Stimulated activated CD4-positive, alpha-beta T cell treated with anti-CD3 and anti-CD28 coated beads, TNF-alpha, amount 100 ng/mL, for 1 hour (primary cell): ENCODE measurements around the gene SMG9.

Experiments
- DNase-seq, 3 donors: peaks; one replicate each; pipeline ENCODE4 v3.0.0-alpha.2; 2020; ENCODE audit warnings: low read depth in 3 of 3, low spot score in 1 of 3

Gene SMG9

DNA sequence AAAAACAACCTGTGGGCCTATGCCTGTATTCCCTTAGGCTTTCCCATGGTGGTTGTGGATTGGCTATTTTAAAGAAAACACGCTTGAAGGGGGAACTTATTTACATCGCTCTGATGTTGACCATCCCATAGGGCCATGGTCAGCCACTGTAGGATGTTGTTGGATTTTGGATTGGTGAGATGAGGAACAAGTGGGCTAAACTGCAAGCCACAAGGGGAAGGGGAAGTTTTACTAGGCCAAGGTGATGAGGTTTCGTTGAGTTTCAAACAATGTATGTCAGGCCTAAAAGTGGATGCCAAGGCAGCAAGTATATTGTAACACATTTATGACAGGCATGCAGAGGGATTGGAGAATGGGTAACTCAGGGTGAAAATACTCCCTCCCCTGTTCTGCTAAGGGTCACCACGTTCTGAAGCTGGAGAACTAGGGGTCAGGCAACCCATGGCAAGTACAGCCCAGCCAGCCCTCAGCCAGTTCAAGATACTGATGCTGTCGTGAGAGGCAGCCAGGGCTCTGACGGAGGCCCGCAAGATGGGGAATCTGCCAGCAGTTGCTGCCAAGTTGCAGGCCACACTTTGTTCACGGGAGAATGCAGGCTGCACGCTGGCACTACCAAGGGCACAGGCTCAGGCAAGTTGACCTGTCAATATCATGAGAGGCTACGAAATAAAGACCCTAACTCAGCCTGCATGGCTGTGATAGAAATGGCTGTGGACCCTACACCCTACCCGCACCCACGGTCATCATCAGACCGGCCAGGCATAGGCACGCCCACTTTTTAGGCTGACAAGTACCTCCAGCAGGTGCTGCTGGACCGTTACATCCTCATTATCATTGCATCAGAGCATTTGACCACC is 27.8 kb downstream of the SMG9 start:
- DNase-seq: no peak

DNA sequence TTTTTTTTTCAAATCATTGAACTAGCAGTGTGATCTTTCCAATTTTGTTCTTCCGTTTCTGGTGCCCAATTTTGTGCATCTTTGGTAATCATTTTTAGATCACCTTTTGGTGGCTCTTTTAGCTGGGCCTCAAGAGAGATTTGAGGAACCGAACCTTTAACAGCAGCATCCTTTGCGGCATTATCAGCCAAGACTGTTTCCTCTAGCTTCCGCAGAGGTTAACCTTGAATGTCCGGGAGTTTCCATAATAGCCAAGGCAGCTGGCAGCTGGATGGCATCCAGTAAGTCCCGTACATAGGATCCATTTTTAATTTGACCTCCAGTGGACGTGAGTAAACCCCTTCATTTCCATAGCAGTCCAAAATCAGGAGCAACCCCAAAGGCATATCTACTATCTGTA is 29.3 kb downstream of the SMG9 start:
- no peak for DNase-seq

GRCh38 chr19:43724896-43725295 is 29.9 kb downstream of the SMG9 start:
- DNase-seq: no peak

- DNase-seq: no peak
Observed at GRCh38 chr19:43723588-43723987, 31.2 kb downstream of the SMG9 start.

- no peak for DNase-seq
Observed at GRCh38 chr19:43721469-43722048, 33.2 kb downstream of the SMG9 start.

DNA sequence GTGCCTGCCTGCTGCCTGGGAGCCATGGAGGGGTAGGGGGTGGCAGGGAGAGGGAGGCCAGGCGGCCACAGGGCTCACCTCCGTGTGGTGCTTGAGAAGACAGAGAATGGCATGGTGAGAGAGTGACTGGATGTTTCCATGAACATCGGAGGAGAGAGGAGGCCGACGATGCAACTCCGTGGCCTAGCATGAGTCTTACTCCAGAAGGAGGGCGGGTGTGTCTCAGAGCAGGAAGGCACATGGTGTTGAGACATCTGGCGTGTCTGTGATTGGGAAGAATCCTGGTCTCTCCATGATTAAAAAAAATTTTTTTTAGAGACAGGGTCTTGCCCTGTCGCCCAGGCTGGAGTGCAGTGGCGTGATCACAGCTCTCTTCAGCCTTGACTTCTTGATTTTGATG is 33.8 kb downstream of the SMG9 start:
- DNase-seq: no peak

DNA sequence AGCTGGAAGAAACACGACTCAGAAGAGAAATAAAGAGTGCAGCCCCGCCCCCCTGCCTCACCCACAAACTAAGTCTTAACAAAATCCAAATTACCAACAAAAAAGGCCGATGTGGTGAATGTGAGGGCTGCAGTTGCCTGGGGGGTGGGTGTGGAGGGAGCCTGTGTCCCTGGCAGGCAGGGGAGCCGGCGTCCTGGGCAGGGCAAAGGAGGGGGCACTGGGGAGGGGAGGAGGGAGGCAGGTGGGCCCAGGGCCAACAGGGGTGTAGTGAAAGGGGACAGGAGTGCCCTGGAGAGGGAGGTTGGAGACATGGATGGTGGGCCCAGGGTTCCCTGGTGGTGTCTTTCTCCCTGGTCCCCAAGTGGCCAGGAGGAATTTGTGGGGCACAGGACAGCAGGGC is 34.8 kb downstream of the SMG9 start:
- no peak for DNase-seq

DNA sequence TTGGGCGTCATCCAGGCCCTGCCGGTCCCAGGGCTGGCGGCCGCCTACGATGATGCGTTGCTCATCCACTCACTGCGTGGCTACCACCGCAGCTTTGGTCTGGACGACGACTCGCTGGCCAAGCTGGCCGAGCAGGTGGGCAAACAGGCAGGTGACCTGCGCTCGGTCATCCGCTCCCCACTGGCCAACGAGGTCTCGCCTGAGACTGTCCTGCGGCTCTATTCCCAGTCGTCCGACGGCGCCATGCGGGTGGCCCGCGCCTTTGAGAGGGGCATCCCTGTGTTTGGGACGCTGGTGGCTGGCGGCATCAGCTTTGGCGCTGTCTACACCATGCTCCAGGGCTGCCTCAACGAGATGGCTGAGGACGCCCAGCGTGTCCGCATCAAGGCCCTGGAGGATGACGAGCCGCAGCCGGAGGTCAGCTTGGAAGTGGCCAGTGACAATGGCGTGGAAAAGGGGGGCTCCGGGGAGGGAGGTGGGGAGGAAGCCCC is 35.3 kb downstream of the SMG9 start:
- DNase-seq: no peak

DNA sequence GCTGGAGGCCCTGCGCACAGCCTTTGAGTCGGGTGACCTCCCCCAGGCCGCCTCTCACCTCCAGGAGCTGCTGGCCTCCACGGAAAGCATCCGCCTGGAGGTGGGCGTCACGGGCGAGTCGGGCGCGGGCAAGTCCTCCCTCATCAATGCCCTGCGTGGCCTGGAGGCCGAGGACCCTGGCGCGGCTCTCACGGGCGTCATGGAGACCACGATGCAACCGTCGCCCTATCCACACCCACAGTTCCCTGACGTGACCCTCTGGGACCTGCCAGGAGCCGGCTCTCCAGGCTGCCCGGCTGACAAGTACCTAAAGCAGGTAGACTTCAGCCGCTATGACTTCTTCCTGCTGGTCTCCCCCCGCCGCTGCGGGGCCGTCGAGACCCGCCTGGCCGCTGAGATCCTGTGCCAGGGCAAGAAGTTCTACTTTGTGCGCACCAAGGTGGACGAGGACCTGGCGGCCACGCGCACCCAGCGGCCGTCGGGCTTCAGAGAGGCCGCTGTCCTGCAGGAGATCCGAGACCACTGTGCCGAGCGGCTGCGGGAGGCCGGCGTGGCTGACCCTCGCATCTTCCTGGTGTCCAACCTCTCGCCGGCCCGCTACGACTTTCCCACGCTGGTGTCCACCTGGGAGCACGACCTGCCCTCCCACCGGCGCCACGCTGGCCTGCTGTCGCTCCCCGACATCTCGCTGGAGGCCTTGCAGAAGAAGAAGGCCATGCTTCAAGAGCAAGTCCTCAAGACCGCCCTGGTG is 36.0 kb downstream of the SMG9 start:
- DNase-seq: no peak

DNA sequence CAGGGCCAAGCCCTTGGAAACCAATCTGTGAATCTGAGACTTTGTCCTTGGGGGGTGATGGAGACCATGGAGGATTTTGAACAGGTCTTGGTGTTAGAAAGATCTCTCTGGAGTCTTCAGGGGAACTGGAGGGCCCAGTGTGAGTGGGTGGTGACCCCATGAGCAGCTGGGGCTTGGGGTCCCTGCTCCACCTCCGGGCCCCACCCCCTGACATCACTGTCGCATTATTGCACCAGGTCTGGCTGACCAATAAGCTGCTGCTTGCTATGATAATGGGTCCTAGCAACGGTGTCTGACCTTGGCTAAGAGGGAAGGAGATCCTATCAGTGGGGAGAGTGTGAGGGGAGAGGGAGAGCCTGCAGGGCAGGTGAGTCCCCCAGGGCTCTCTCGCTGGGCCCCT is 39.0 kb downstream of the SMG9 start, which contains the start of gene IRGC:
TSS of gene IRGC (plus strand) at position 301 of the 400 bp plus-strand sequence. CDS start 2,483 bp downstream, outside the sequence.
- DNase-seq: no peak

DNA sequence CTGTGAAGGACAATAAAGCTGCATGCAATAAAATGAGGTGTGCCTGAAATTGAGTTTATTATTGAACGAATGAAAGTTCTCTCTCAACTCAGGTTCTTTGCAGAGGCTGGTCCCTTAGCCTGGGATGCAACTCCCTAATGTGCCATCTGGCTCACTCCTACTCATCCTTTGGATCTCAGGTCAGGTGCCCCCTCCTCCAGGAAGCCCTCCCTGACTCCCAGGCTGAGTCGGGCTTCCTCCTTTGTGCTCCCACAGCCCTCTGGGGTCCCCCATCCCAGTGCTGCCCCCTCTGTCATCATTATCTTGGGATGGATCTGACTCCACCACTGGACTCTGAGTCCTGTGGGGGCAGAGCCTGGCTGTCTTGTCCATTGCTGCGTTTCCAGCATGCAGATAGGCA is 41.6 kb downstream of the SMG9 start:
- no peak for DNase-seq

DNA sequence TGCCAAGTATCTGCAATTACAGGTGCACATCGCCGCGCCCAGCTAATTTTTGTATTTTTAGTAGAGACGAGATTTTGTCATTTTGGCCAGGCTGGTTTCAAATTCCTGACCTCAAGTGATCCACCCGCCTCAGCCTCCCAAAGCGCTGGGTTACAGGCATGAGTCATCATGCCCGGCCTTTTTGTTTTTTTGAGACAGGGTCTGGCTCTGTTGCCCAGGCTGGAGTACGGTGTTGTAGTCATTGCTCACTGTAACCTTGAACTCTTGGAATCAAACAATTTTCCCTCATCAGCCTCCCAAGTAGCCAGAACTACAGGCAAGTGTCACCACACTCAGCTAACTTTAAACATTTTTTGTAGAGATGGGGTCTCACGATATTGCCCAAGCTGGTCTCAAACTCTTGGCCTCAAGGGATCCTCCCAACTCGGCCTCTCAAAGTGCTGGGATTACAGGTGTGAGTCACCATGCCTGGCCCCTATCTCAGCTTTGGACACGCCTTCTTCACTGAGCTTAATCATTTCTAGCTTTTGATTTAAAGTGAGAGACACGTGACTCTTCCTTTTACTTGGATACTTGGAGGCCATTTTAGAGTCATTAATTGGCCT is 42.9 kb downstream of the SMG9 start:
- no peak for DNase-seq

- DNase-seq: no peak
Observed at GRCh38 chr19:43708716-43709115, 46.0 kb downstream of the SMG9 start.

DNA sequence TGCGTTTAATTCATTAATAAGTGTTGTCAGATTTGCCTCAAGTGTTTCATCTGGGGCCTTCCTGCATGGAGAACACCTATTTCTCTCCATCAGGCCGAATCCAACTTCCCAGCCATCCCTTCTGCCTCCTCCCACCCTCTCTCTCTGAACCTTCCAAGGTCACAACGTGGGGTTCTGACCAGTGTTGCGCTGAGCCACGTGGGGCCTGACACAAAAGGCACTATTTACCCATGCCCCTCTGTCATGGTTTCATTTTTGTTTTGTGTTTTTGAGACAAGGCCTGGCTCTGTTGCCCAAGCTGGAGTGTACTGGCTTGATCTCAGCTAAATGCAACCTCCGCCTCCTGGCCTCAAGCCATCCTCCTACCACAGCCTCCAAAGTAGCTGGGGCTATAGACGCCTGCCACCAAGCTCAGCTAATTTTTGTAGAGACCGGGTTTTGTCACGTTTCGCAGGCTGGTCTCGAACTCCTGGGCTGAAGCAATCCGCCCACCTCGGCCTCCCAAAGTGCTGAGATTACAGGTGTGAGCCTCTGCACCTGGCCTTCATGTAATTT is 47.5 kb downstream of the SMG9 start:
- no peak for DNase-seq

GRCh38 chr19:43705729-43706128 is 49.0 kb downstream of the SMG9 start:
- DNase-seq: no peak

GRCh38 chr19:43704002-43704705 is 50.6 kb downstream of the SMG9 start:
- no peak for DNase-seq

DNA sequence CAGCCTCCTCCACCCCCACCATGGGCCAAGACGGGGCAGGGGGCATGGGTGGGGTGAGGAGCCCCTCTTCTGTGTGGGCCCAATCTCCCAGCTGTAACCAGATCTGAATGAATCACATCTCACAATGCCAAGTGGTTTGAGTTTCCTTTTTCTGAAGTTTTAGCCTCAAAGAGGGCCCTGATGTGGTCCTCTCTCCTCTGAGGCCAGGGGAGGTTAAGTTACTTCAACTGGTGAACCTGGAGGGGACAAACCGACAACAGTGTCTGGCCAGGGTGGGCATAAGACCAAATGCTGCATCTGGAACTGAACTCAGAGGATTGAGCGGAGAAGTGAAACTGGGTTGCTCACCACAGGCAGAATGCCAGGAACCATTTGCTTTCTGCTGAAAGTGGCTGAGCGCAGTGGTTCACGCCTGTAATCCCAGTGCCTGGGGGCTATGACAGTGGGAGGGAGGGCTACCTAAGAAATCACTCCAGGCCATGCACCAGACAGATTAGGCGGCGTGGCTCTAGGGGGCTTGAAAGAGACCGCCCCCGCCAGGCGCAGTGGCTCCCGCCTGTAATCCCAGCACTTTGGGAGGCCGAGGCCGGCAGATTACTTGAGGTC is 54.3 kb downstream of the SMG9 start:
- DNase-seq: no peak

GRCh38 chr19:43699506-43700394 is 55.0 kb downstream of the SMG9 start:
- DNase-seq: no peak

GRCh38 chr19:43697295-43697694 is 57.5 kb downstream of the SMG9 start:
- DNase-seq: no peak
